Hematopoietic multipotent progenitor cell (in vitro differentiated cells): ENCODE measurements around the gene VIPR2. TPM values are rescaled to one million over a fixed set of nuclear protein-coding genes. Genes with fewer than 3 reads are reported as not detected.
"Not testable (repeated sequence)": the region's sequence is repeated elsewhere in the genome, so short reads cannot be mapped to it uniquely, and the experiment has no call there.

Source experiments
- DNase-seq, 3 donors: peaks; one replicate each; pipeline ENCODE4 v3.0.0-alpha.2; 2011 to 2015; ENCODE audit warnings: low read depth in 2 of 3, low spot score in 2 of 3
- total RNA-seq: library from RNA; depleted of rRNA; stranded (reverse); fragments of >200 nt; gene quantifications from one replicate; pipeline ENCODE4 v1.2.3, GENCODE V29; 2012

VIPR2 gene
- total RNA-seq, 1 donor: 0.27 TPM

DNA sequence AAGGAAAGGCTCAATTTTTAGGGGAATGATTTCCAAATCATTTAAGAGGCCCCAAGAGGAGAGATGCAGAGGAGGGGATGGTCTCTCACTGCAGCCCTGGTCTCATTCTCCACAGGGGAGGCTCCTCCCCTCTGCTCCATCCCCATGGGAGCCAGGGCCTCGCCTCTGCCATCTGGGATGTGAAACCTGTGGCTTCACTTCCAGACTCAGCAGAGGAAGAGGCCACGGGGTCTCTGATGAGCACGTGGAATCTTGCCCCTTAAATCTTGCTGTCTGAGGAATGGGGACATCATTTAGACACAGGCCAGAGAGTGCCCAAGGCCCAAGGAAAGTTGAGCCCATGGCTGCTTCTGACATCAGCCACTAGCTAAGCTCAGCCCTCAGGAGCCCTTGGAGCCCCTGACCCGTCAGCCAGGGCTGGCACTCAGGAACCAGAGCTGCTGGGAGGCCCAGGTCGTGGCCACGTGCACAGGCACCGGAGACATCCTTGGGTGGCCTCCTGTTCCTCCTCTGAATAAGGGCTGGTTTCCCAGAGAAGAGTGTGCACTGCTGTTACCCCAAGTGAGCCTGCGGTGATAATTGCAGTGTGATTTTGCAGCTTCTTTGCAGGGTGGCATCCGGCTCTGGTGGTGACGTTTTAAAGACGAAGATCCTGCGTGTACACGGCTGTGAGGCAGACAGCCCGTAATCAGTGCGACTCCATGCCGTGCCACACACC lies 50.5 kb downstream of the VIPR2 start:
- DNase-seq: no peak

- DNase-seq: no peak
These were observed 51.2 kb downstream of the VIPR2 start for GRCh38 chr7:159093351-159093971.

DNA sequence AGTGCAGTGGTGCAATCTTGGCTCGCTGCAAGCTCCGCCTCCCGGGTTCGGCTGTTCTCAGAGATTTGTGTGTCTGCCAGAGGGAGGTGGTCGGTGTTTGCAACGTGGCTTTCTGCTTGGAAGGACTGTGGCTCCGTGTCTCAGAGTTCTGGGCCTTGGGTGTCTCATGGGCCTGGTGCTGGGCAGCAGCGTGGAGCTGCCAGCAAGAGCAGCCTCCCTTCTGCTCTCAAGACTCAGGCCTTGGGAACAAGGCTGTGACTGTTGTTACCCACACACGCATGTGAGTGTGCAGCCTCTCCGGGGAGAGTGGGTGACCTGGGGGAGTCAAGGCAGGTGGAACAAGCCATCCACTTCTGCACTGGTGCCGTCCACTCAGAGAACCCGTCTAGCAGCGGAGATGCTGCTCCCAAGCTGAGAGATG lies 52.0 kb downstream of the VIPR2 start:
- no peak for DNase-seq

- DNase-seq: no peak
These were observed 52.9 kb downstream of the VIPR2 start for GRCh38 chr7:159091480-159092475.

GRCh38 chr7:159091041-159091440 lies 53.6 kb downstream of the VIPR2 start:
- no peak for DNase-seq

GRCh38 chr7:159088016-159088865 lies 56.4 kb downstream of the VIPR2 start:
- no peak for DNase-seq

DNA sequence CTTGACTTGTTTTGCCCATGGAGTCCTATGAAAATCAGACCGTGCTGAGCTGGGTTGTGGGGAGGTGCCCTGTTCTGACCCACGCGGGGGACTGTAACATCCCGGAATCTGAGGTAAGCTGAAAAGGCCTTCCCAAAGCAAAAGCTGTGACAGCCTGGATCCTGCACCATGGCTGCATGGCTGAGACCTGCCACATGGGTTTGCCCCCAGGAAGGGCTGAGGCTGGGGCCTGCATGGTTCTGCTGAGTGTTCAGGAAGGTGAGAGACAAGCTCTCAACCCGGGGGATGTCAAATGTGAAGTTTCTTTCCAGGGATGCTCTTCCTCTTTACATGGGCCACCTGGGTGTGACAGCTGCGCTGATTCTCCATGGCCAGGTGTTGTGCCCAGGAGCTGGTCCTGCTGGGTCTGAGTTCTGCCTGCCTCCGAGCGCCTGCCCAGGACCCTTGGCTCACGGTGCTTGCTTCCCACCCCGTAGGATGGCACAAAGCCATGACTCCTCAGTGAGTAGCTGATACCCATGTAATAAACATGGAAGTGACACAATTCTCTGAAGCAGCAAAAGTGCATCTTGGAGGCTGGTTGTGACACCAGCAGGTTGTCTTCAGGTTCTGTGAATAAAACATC lies 58.3 kb downstream of the VIPR2 start:
- no peak for DNase-seq

GRCh38 chr7:159084069-159084801 lies 60.4 kb downstream of the VIPR2 start:
- DNase-seq: no peak

GRCh38 chr7:159083698-159084068 lies 61.0 kb downstream of the VIPR2 start:
- DNase-seq: no peak

DNA sequence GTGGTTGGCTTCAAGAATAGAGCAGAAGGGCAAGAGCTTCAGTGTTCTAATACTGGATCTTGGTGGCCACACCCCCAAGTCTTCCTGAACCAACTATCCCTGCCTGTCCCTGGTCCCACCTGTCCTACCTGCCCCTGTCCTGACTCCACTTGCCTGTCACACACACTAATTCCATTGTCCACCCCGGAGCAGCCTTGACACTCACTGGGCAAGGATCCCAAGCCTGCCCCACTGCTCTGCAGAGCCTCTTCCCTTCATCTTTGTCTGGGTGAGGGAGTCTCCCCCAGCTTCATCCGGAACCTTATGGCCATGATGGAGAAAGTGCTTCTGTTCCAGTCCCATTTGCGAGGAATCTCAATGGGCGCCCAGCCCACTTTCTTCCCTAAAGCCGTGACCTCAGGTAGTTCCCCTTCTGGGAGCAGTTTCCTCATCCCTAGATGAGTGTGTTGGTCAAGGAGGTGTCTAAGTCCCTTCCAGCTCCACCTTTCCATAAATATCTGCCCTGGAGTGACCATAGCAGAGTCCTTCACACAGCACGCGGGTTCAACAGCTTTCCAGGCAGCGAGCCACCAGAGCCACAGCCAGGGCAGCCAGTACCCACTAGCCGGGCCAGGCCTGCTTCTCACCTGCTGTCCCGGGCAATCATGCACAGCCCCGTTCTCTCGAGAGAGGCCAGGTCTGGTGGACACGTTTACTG lies 61.5 kb downstream of the VIPR2 start:
- no peak for DNase-seq

DNA sequence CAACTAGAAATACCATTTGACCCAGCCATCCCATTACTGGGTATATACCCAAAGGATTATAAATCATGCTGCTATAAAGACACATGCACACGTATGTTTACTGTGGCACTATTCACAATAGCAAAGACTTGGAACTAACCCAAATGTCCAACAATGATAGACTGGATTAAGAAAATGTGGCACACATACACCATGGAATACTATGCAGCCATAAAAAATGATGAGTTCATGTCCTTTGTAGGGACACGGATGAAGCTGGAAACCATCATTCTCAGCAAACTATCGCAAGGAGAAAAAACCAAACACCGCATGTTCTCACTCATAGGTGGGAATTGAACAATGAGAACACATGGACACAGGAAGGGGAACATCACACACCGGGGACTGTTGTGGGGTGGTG lies 62.6 kb downstream of the VIPR2 start:
- DNase-seq: not testable (repeated sequence)

DNA sequence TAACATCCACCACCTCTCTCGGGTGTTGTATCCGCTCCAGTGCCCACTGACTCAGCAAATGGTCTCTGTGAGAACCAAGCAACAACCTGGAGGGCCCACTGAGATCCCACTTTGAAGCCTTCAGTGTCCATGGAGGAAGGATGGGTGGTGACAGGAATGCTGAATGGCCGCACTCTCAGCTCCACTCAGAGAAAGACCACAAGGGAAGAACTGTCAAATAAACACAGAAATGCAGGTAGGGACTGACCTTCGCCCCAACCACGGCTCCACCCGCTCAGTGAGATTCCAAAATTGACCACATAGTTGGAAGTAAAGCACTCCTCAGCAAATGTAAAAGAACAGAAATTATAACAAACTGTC lies 65.8 kb downstream of the VIPR2 start:
- no peak for DNase-seq

- DNase-seq: no peak
These were observed 66.3 kb downstream of the VIPR2 start for GRCh38 chr7:159078193-159078910.

DNA sequence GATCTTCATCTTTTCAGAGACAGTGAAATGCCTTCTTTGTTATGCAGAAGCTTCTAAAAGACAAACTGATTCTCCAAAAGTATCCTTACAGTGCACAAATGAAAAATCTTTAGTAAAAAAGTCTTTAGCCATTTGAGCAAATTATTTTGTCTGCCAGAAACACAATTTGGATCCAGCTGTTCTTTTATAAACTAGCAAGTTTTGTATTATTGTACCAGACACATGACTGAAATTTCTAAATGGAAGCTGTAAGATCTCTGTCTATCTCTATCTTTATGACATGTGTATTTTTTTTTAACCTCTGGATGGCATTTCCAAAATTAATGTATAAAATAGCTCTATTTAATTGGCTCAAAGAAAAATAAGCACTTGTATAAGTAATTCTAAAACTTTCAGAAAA lies 68.3 kb downstream of the VIPR2 start:
- DNase-seq: no peak

GRCh38 chr7:159075563-159076238 lies 69.0 kb downstream of the VIPR2 start:
- DNase-seq: no peak

DNA sequence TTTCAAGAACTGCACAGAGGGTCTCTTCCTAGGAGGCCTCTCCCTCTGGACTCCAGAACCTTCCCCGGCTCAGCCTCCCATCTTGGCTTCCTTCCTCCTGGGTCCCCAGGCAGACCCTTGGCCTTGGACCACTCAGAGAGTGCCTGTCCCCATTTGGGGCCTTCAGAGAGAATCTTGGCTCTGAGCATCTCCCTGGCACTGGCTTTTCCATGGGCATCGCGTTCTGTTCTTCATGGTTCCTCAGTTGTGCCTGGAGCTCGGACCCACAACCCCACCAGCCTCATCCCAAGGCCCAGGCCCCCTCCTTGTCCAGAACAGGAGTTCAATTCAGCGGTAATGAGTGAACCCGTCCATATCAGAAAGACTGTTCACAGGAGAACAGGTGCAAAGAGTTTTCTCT lies 73.4 kb downstream of the VIPR2 start:
- no peak for DNase-seq

DNA sequence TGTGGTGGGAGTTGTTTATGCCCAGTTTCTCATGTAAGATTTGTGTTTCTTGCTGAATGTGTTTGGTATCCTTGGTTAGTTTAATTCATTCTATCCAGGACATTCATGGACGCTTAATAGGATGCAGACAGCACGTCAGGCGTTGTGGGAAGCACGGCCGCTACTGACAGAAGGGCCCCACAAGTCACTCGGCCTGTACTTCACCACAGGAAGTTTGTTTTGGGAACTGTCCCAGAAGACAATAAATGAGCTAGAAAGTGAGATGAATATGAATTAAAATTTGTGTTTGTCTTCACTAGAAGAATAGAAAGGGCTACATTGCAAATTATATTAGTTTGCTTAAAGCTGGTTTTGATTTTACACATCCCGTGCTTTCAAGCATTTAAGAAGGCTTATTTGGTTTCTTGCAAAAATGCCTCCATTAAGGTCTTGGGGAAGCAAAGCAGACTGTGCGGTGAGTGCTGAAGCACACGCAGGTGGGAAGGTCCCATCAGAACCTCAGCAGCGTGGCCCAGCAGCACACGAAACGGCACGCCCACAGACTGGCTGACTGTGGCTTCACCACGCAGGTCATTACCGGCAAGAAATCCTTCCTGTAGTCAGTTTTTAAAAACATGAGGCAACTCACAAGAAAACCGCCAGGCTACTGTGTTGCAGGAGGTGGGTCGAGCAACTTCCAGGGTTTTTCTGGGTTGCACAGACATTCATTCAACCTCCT lies 74.1 kb downstream of the VIPR2 start:
- DNase-seq: no peak
